ENCODE data around the gene NKAIN2. TPM values are rescaled to one million over a fixed set of nuclear protein-coding genes. Genes with fewer than 3 reads are reported as not detected.
A peak's percentile ranks its signal among the peaks of the same experiment; 100 is the strongest.
"Not testable (repeated sequence)": the region's sequence is repeated elsewhere in the genome, so short reads cannot be mapped to it uniquely, and the experiment has no call there.

The NKAIN2 gene
- total RNA-seq, 1 donor from 2014 or later = not detected

- intact Hi-C loops (cut with DNase I) = no loop called here
- Histone ChIP-seq H3K9me3 (no peaks in the 10 kb centered on the region), H3K27ac (no peak overlapping the region), H3K27me3 (no peaks in the 10 kb centered on the region), H3K4me3 (no peak overlapping the region), H3K4me1 (no peaks in the 10 kb centered on the region), H3K36me3 (no peaks in the 10 kb centered on the region)
- ATAC-seq (no peak), DNase-seq (no peak)
- no peak for TF ChIP-seq CTCF (IDR thresholded peaks at IDR 0.05)
Observed at GRCh38 chr6:124561635-124562130, 758.0 kb downstream of the NKAIN2 start.

GRCh38 chr6:124564125-124564524 is 760.5 kb downstream of the NKAIN2 start:
- DNase-seq; H3K36me3 ChIP-seq; H3K4me3 ChIP-seq; H3K4me1 ChIP-seq; ATAC-seq; intact Hi-C loops (cut with DNase I); H3K9me3 ChIP-seq; H3K27ac ChIP-seq; H3K27me3 ChIP-seq: not testable (repeated sequence)

GRCh38 chr6:124567401-124567800 is 763.7 kb downstream of the NKAIN2 start:
- no peaks in the 10 kb centered on the region for H3K4me1 ChIP-seq
- H3K9me3 ChIP-seq = no peaks in the 10 kb centered on the region
- no peaks in the 10 kb centered on the region for H3K27me3 ChIP-seq
- ATAC-seq (no peak), DNase-seq (no peak)
- no peaks in the 10 kb centered on the region for H3K36me3 ChIP-seq
- H3K27ac ChIP-seq = no peak overlapping the region
- H3K4me3 ChIP-seq = no peak overlapping the region
- intact Hi-C loops (cut with DNase I) = no loop called here
- no peak for TF ChIP-seq CTCF (IDR thresholded peaks at IDR 0.05)

GRCh38 chr6:124573953-124574352 is 770.3 kb downstream of the NKAIN2 start:
- Histone ChIP-seq H3K36me3 (no peaks in the 10 kb centered on the region), H3K27me3 (no peaks in the 10 kb centered on the region), H3K9me3 (no peaks in the 10 kb centered on the region), H3K4me3 (no peak overlapping the region), H3K27ac (no peak overlapping the region), H3K4me1 (no peaks in the 10 kb centered on the region)
- intact Hi-C loops (cut with DNase I) = no loop called here
- no peak for TF ChIP-seq CTCF (IDR thresholded peaks at IDR 0.05)
- DNase-seq (no peak), ATAC-seq (no peak)

GRCh38 chr6:124577734-124578281 is 774.1 kb downstream of the NKAIN2 start:
- Histone ChIP-seq H3K27ac (no peak overlapping the region), H3K27me3 (no peaks in the 10 kb centered on the region), H3K36me3 (no peaks in the 10 kb centered on the region), H3K4me1 (no peaks in the 10 kb centered on the region), H3K9me3 (no peaks in the 10 kb centered on the region), H3K4me3 (no peak overlapping the region)
- intact Hi-C loops (cut with DNase I) = no loop called here
- peak; percentile 85 for ATAC-seq
- no peak for DNase-seq
- TF ChIP-seq CTCF (IDR thresholded peaks at IDR 0.05) = no peak

- Histone ChIP-seq H3K9me3 (no peaks in the 10 kb centered on the region), H3K27ac (no peak overlapping the region), H3K4me3 (no peak overlapping the region), H3K36me3 (no peaks in the 10 kb centered on the region), H3K4me1 (no peaks in the 10 kb centered on the region), H3K27me3 (no peaks in the 10 kb centered on the region)
- ATAC-seq (no peak), DNase-seq (no peak)
- TF ChIP-seq CTCF (IDR thresholded peaks at IDR 0.05) = no peak
- intact Hi-C loops (cut with DNase I) = no loop called here
Observed at GRCh38 chr6:124590001-124590400, 786.3 kb downstream of the NKAIN2 start.
